Subcutaneous adipose tissue (tissue), 4 donors: ENCODE data around the gene MARCO. TPM values are rescaled to one million over a fixed set of nuclear protein-coding genes. Genes with fewer than 3 reads are reported as not detected.

Experiments used
- CTCF ChIP-seq: fragments of 450-650 bp; IDR thresholded peaks from one replicate; pipeline ENCODE4 v1.5.1; 2016; ENCODE audit warnings: low read depth, mild to moderate bottlenecking, control low read depth, antibody characterized with exemption, moderate library complexity
- total RNA-seq, 4 donors: library from RNA; depleted of rRNA; stranded (reverse); fragments of >200 nt; gene quantifications; one replicate each; pipeline ENCODE4 v1.1.0, GENCODE V29; 2016

The MARCO gene
- total RNA-seq, 4 donors from 2014 or later: 19.6 to 84.8 (median 22.7) TPM

GRCh38 chr2:118992740-118993391 lies 50.9 kb downstream of the MARCO start:
- TF ChIP-seq CTCF: no peak

- TF ChIP-seq CTCF: no peak
Measured at GRCh38 chr2:118993392-118993752, 51.4 kb downstream of the MARCO start.

GRCh38 chr2:118994172-118994700 lies 52.2 kb downstream of the MARCO start:
- TF ChIP-seq CTCF: no peak

- no peak for TF ChIP-seq CTCF
Measured at GRCh38 chr2:118994778-118995177, 52.8 kb downstream of the MARCO start.

GRCh38 chr2:119004602-119005001 lies 62.6 kb downstream of the MARCO start:
- no peak for TF ChIP-seq CTCF

- no peak for TF ChIP-seq CTCF
Measured at GRCh38 chr2:119005051-119005450, 63.1 kb downstream of the MARCO start.

- no peak for TF ChIP-seq CTCF
Measured at GRCh38 chr2:119005555-119005954, 63.6 kb downstream of the MARCO start.
